Measurements from ENCODE around the gene IFT25. TPM values are rescaled to one million over a fixed set of nuclear protein-coding genes. Genes with fewer than 3 reads are reported as not detected.

IFT25 gene
- total and polyA plus RNA-seq, 8 donors: 5.9 to 21.5 (median 9.2) TPM

- Histone ChIP-seq H3K4me3 (no peak overlapping the region), H3K4me1 (peaks cover 8 to 16% (median 13%) of the 10 kb centered on the region in 3 donors), H3K27me3 (no peaks in the 10 kb centered on the region), H3K36me3 (no peaks in the 10 kb centered on the region), H3K9me3 (no peaks in the 10 kb centered on the region), H3K27ac (peak overlapping the region in 2 of 4 donors; percentile 69 to 77)
- no peak for TF ChIP-seq CTCF (IDR thresholded peaks at IDR 0.05)
- intact Hi-C loops (cut with DNase I): no loop called here
- no peak for FAIRE-seq
- ATAC-seq: peak; percentile 20 to 44 (median 30)
- WGBS, 2 donors: 65 to 73% methylated on average over 5 of the region's 5 CpGs
- DNase-seq: no peak
Observed at GRCh38 chr1:53918343-53918742, 27.2 kb downstream of the IFT25 start.

GRCh38 chr1:53913352-53914033 is 32.0 kb downstream of the IFT25 start:
- Histone ChIP-seq H3K27ac (no peak overlapping the region), H3K4me3 (no peak overlapping the region), H3K27me3 (no peaks in the 10 kb centered on the region), H3K4me1 (peaks cover 0 to 2% (median 1%) of the 10 kb centered on the region in 3 donors), H3K36me3 (no peaks in the 10 kb centered on the region), H3K9me3 (no peaks in the 10 kb centered on the region)
- WGBS, 2 donors: 88 to 91% methylated on average over 5 of the region's 5 CpGs
- ATAC-seq (no peak), DNase-seq (no peak), FAIRE-seq (no peak)
- no peak for TF ChIP-seq CTCF (IDR thresholded peaks at IDR 0.05)
- intact Hi-C loops (cut with DNase I): no loop called here

- H3K9me3 ChIP-seq: no peaks in the 10 kb centered on the region
- no peak for TF ChIP-seq CTCF (IDR thresholded peaks at IDR 0.05)
- H3K4me1 ChIP-seq: no peaks in the 10 kb centered on the region
- H3K36me3 ChIP-seq: no peaks in the 10 kb centered on the region
- FAIRE-seq (no peak), DNase-seq (no peak), ATAC-seq (no peak)
- 72 to 73% methylated on average over 4 of the region's 4 CpGs for WGBS, 2 donors
- no peak overlapping the region for H3K27ac ChIP-seq
- intact Hi-C loops (cut with DNase I): no loop called here
- no peaks in the 10 kb centered on the region for H3K27me3 ChIP-seq
- H3K4me3 ChIP-seq: no peak overlapping the region
Observed at GRCh38 chr1:53911442-53911841, 34.1 kb downstream of the IFT25 start.

- Histone ChIP-seq H3K4me1 (no peaks in the 10 kb centered on the region), H3K9me3 (no peaks in the 10 kb centered on the region), H3K4me3 (no peak overlapping the region), H3K27ac (no peak overlapping the region), H3K36me3 (no peaks in the 10 kb centered on the region), H3K27me3 (no peaks in the 10 kb centered on the region)
- TF ChIP-seq CTCF (IDR thresholded peaks at IDR 0.05): no peak
- WGBS, 2 donors: 63 to 64% methylated on average over 3 of the region's 3 CpGs
- no peak for FAIRE-seq
- intact Hi-C loops (cut with DNase I): no loop called here
- no peak for DNase-seq
- peak in 3 of 4 donors; percentile 30 to 44 (median 37) for ATAC-seq
Observed at GRCh38 chr1:53909946-53910345, 35.6 kb downstream of the IFT25 start.

GRCh38 chr1:53906121-53906520 is 39.4 kb downstream of the IFT25 start:
- Histone ChIP-seq H3K36me3 (no peaks in the 10 kb centered on the region), H3K27me3 (no peaks in the 10 kb centered on the region), H3K4me1 (no peaks in the 10 kb centered on the region), H3K9me3 (no peaks in the 10 kb centered on the region), H3K27ac (no peak overlapping the region), H3K4me3 (no peak overlapping the region)
- FAIRE-seq: no peak
- intact Hi-C loops (cut with DNase I): no loop called here
- WGBS, 2 donors: 89 to 90% methylated on average over 4 of the region's 4 CpGs
- DNase-seq: no peak
- no peak for ATAC-seq
- no peak for TF ChIP-seq CTCF (IDR thresholded peaks at IDR 0.05)

All from pancreas (tissue), 10 donors.